K562 (cell line): ENCODE results near the gene ZNF148. TPM values are rescaled to one million over a fixed set of nuclear protein-coding genes. Genes with fewer than 3 reads are reported as not detected.

Source experiments
- ATAC-seq: fragments of 200-7000 bp; cut with Tn5 transposase; 3 replicates; pipeline ENCODE4 v1.9.1; 2020; ENCODE audit warnings: moderate library complexity
- BruUV-seq: library from RNA; stranded (reverse); fragments of 400-500 nt; replicated peaks from 2 replicates; lab custom pipeline; 2021; lab: Mats Ljungman, UMichigan
- CTCF ChIA-PET: fragments of 300-600 bp; formaldehyde crosslinking; extraction: SDS; loops from one replicate; lab custom pipeline; 2021; ENCODE audit warnings: low intra/inter-chr PET ratio; lab: Yijun Ruan, JAX
- POLR2A ChIA-PET: fragments of 300-600, 350-650 bp; sonication (Branson Sonifier 250); formaldehyde crosslinking; extraction: SDS; loops from one replicate; lab custom pipeline; 2021; ENCODE audit warnings: antibody characterized with exemption, inconsistent platforms; lab: Yijun Ruan, JAX
- DNase-seq, 4 experiments: peaks; one replicate each; pipeline versions ENCODE4 v3.0.0 to v3.0.0-alpha.2; 2011 to 2018; ENCODE audit warnings: low spot score in 3 of 4, mixed read lengths in 3 of 4; ENCODE audit errors: extremely low read depth in 1 of 4
- FAIRE-seq: peaks from 2 replicates; lab custom pipeline; 2011; peaks lifted over from hg19 to GRCh38; lab: Jason Lieb, UNC
- H2AFZ ChIP-seq: 2 replicates; pipeline ENCODE4 v1.6.0; 2011; ENCODE audit warnings: low read depth, low read length, control low read depth, inconsistent platforms
- H3K27ac ChIP-seq: fragments of 200-600 bp; 3 replicates; pipeline ENCODE4 v1.8.0; 2011; ENCODE audit warnings: low read depth, mild to moderate bottlenecking, control low read depth, inconsistent platforms, low read length, moderate library complexity, mixed read lengths; ENCODE audit errors: extremely low read depth
- H3K27me3 ChIP-seq, 2 experiments: fragments of 300-600 bp in 1 of 2; 2 replicates in 1 of 2; 3 replicates in 1 of 2; pipeline versions ENCODE4 v1.6.0 to v1.8.0; 2011; ENCODE audit warnings: inconsistent platforms in 2 of 2, low read length in 2 of 2, mild to moderate bottlenecking in 1 of 2, mixed read lengths in 1 of 2, moderate library complexity in 1 of 2; ENCODE audit not compliant: control insufficient read depth in 2 of 2, insufficient read depth in 2 of 2
- H3K36me3 ChIP-seq: fragments of 300-600 bp; 3 replicates; pipeline ENCODE4 v1.8.0; 2011; ENCODE audit warnings: mild to moderate bottlenecking, low read length, inconsistent platforms; ENCODE audit not compliant: control insufficient read depth, insufficient read depth
- H3K4me1 ChIP-seq, 2 experiments: fragments of 200-600 bp in 1 of 2; replicated peaks in 1 of 2; 2 replicates in 1 of 2; 3 replicates in 1 of 2; pipeline versions ENCODE4 v1.5.1 to v1.8.0; 2011; ENCODE audit warnings: inconsistent platforms in 2 of 2, low read length in 2 of 2, mild to moderate bottlenecking in 1 of 2, mixed read lengths in 1 of 2, moderate library complexity in 1 of 2; ENCODE audit not compliant: control insufficient read depth in 2 of 2, insufficient read depth in 2 of 2
- H3K4me2 ChIP-seq: 2 replicates; pipeline ENCODE4 v1.6.1; 2011; ENCODE audit warnings: low read length, control low read depth, inconsistent platforms, mixed read lengths; ENCODE audit not compliant: insufficient read depth
- H3K4me3 ChIP-seq: fragments of 200-600 bp; sonication (generic), shearing (Covaris generic); 2 replicates; pipeline ENCODE4 v1.5.1; 2016; ENCODE audit warnings: control low read depth, inconsistent platforms
- H3K79me2 ChIP-seq: fragments of 200-600 bp; 3 replicates; pipeline ENCODE4 v1.8.0; 2011; ENCODE audit warnings: low read length, inconsistent platforms; ENCODE audit not compliant: control insufficient read depth, insufficient read depth
- H3K9ac ChIP-seq, 2 experiments: 2 replicates each; pipeline versions ENCODE4 v1.6.0 to v1.6.1; 2011; ENCODE audit warnings: low read depth in 2 of 2, low read length in 2 of 2, control low read depth in 1 of 2, inconsistent platforms in 1 of 2, mild to moderate bottlenecking in 1 of 2, mixed read lengths in 1 of 2; ENCODE audit not compliant: insufficient read depth in 1 of 2
- H3K9me1 ChIP-seq: one replicate; pipeline ENCODE4 v1.6.0; 2011; ENCODE audit warnings: inconsistent platforms, mild to moderate bottlenecking, low read length, moderate library complexity; ENCODE audit not compliant: control insufficient read depth, insufficient read depth
- H3K9me3 ChIP-seq: replicated peaks from 2 replicates; pipeline ENCODE4 v1.5.1; 2011; ENCODE audit warnings: low read depth, low read length, inconsistent platforms; ENCODE audit not compliant: control insufficient read depth, insufficient read depth
- H4K20me1 ChIP-seq: replicated peaks from 2 replicates; pipeline ENCODE4 v1.6.1; 2011; ENCODE audit warnings: low read length, inconsistent platforms, mixed read lengths; ENCODE audit not compliant: control insufficient read depth, insufficient read depth
- CBX5 ChIP-seq: IDR thresholded peaks from 2 replicates; pipeline ENCODE4 v1.6.1; 2014; ENCODE audit warnings: low read depth, borderline replicate concordance
- POLR3A ChIP-seq: IDR thresholded peaks from 2 replicates; pipeline ENCODE4 v1.6.1; 2011; ENCODE audit warnings: borderline replicate concordance, mild to moderate bottlenecking, moderate library complexity; ENCODE audit not compliant: insufficient read length, insufficient read depth; ENCODE audit errors: extremely low read depth
- SMAD3 ChIP-seq: fragments of 450-650 bp; formaldehyde crosslinking; conservative IDR thresholded peaks from 2 replicates; pipeline ENCODE4 v1.4.0; 2020; ENCODE audit warnings: mild to moderate bottlenecking
- SRSF7 ChIP-seq: fragments of 200-400 bp; formaldehyde crosslinking; optimal IDR thresholded peaks from 2 replicates; pipeline ENCODE3; 2017; ENCODE audit warnings: mild to moderate bottlenecking, low read depth, low read length
- ZNF146 ChIP-seq: IDR thresholded peaks from one replicate; pipeline ENCODE4 v1.6.1; 2018; ENCODE audit warnings: missing compliant biosample characterization; ENCODE audit not compliant: unreplicated experiment
- ZNF780A ChIP-seq: fragments of 250-450 bp; sonication (Bioruptor Pico); IDR thresholded peaks from 2 replicates; pipeline ENCODE4 v1.5.0; 2021; ENCODE audit warnings: mild to moderate bottlenecking
- WGBS: fragments of 100-300 bp; shearing (Covaris generic); methylation state at CpG from one replicate; pipeline ENCODE4 v1.1.6; 2016; ENCODE audit warnings: low coverage, mixed read lengths; ENCODE audit not compliant: insufficient coverage; ENCODE audit errors: missing lambda C conversion rate; 5-methylcytosine and 5-hydroxymethylcytosine counted together
- in situ Hi-C: fragments of 300-500 bp; cut with MboI; formaldehyde crosslinking; loops from 4 replicates; pipeline ENCODE4 v1.15.0; 2018; ENCODE audit warnings: inconsistent platforms, mixed read lengths
- intact Hi-C: fragments of 100-400 bp; cut with micrococcal nuclease; formaldehyde crosslinking; loops from 2 replicates; pipeline ENCODE4 v1.14.2; 2022
- polyA plus RNA-seq, 8 experiments: library from polyadenylated mRNA; depleted of rRNA in 4 of 8; stranded (reverse) in 5 of 8; unstranded in 3 of 8; fragments of >200 nt; fragmentation: Nextera tagmentation in 2 of 8; fragmentation: Illumina TruSeq in 1 of 8; extraction: Ambion mirVana in 2 of 8; extraction: Trizol in 1 of 8; gene quantifications; 2 replicates each; pipeline versions ENCODE4 v1.2.1 to v1.2.3, GENCODE V29; 2011 to 2014; ENCODE audit warnings: inconsistent platforms in 1 of 8, missing spikeins in 1 of 8
- total RNA-seq, 7 experiments: library from RNA; depleted of rRNA in 6 of 7; stranded (reverse); fragments of >200 nt in 6 of 7; fragmentation: Illumina TruSeq in 2 of 7; extraction: Trizol in 2 of 7; gene quantifications; 2 replicates each; pipeline versions ENCODE4 v1.2.1 to v1.2.3, GENCODE V29; 2011 to 2021; ENCODE audit warnings: low replicate concordance in 1 of 7
- TF ChIP-seq, protein P1 (sequence below): fragments of 450-650 bp; IDR thresholded peaks from 2 replicates; pipeline ENCODE4 v1.6.1; 2016
- TF ChIP-seq, protein P2 (sequence below): fragments of 250-450 bp; sonication (Bioruptor Pico); IDR thresholded peaks from 2 replicates; pipeline ENCODE4 v1.8.0; 2021; ENCODE audit warnings: borderline replicate concordance, mild to moderate bottlenecking, moderate library complexity; ENCODE audit not compliant: poor library complexity, severe bottlenecking
- TF ChIP-seq, protein P3 (sequence below): fragments of 250-450 bp; sonication (Bioruptor Pico); IDR thresholded peaks from 2 replicates; pipeline ENCODE4 v1.5.0; 2021; ENCODE audit warnings: mild to moderate bottlenecking, moderate library complexity
- TF ChIP-seq, protein P4 (sequence below): fragments of 250-450 bp; sonication (Bioruptor Pico); IDR thresholded peaks from 2 replicates; pipeline ENCODE4 v1.5.0; 2021

The ZNF148 gene
- total and polyA plus RNA-seq, 9 of the 15 experiments (the other 6 are each of a cell fraction or from before 2014, with no cell fraction given), result 2.7 to 15.1 (median 8.3) TPM

DNA sequence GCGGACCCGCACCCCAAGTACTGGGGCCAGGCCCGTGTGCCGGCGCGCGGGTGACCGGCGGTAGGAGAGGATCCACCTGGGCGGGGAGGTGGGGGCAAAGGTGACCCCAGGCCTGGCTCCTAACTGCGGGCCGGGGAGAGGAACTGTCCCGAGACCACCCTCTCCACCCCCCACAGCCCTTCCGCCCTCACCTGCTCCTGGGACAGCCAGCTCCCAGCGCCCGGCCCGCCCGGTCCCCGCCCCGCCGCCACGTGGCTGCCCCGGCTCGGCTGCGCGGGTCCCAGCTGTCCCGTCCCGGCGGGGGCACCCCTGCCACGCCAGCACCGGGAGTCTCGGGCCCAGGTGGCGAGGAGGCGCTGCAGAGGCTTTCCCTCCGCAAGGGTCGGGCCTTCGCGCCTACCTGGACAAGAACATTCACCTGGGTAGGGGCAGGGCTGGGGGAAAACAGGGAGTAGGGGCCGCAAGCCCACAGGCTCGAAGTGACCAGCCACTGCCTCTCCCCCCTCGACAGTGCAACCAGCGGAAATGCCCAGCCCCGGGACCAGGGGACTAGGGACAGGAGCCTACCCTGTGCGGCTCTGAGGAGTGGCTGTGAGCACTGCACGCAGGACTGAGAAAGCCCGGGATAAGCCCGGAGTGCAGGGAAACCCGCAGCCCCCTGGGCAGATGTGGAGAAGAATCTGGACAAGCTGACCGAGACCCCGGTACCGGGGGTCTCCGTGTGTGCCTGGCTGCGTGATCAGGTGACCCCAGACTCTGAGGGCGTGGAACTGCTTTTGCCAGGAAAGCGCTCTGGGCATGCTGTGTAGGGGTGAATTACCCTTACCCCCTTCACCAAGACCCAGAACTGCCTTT is 162.4 kb downstream of the ZNF148 start, which contains the start of gene SLC12A8:
TSS of gene SLC12A8 (minus strand) at position 240 of the 855 bp plus-strand sequence. CDS start 1,399 bp downstream, outside the sequence.
- no peak for ATAC-seq
- H3K9ac ChIP-seq, result no peak within 1 kb of the TSS
- H3K4me2 ChIP-seq, result no peak within 1 kb of the TSS
- no TSS peak for BruUV-seq
- H3K27me3 ChIP-seq, result peaks cover 0 to 6% of the 10 kb centered on the region in 2 experiments; a peak in 1 of 5 replicates
- H3K36me3 ChIP-seq, result no peaks in the 10 kb centered on the region
- intact Hi-C loops, result no loop called here
- no peaks in the 10 kb centered on the region for H3K9me3 ChIP-seq
- no peaks in the 10 kb centered on the region for H3K9me1 ChIP-seq
- H3K4me3 ChIP-seq, result no peak within 1 kb of the TSS
- no peak for FAIRE-seq
- TF ChIP-seq POLR3A, result no peak
- TF ChIP-seq ZNF146 (CRISPR knock-in tag), result no peak
- TF ChIP-seq CBX5, result no peak
- TF ChIP-seq, protein P1, sequence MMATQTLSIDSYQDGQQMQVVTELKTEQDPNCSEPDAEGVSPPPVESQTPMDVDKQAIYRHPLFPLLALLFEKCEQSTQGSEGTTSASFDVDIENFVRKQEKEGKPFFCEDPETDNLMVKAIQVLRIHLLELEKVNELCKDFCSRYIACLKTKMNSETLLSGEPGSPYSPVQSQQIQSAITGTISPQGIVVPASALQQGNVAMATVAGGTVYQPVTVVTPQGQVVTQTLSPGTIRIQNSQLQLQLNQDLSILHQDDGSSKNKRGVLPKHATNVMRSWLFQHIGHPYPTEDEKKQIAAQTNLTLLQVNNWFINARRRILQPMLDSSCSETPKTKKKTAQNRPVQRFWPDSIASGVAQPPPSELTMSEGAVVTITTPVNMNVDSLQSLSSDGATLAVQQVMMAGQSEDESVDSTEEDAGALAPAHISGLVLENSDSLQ, result no peak
- TF ChIP-seq, protein P2, sequence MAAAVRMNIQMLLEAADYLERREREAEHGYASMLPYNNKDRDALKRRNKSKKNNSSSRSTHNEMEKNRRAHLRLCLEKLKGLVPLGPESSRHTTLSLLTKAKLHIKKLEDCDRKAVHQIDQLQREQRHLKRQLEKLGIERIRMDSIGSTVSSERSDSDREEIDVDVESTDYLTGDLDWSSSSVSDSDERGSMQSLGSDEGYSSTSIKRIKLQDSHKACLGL (CRISPR knock-in tag), result no peak
- TF ChIP-seq, protein P3, sequence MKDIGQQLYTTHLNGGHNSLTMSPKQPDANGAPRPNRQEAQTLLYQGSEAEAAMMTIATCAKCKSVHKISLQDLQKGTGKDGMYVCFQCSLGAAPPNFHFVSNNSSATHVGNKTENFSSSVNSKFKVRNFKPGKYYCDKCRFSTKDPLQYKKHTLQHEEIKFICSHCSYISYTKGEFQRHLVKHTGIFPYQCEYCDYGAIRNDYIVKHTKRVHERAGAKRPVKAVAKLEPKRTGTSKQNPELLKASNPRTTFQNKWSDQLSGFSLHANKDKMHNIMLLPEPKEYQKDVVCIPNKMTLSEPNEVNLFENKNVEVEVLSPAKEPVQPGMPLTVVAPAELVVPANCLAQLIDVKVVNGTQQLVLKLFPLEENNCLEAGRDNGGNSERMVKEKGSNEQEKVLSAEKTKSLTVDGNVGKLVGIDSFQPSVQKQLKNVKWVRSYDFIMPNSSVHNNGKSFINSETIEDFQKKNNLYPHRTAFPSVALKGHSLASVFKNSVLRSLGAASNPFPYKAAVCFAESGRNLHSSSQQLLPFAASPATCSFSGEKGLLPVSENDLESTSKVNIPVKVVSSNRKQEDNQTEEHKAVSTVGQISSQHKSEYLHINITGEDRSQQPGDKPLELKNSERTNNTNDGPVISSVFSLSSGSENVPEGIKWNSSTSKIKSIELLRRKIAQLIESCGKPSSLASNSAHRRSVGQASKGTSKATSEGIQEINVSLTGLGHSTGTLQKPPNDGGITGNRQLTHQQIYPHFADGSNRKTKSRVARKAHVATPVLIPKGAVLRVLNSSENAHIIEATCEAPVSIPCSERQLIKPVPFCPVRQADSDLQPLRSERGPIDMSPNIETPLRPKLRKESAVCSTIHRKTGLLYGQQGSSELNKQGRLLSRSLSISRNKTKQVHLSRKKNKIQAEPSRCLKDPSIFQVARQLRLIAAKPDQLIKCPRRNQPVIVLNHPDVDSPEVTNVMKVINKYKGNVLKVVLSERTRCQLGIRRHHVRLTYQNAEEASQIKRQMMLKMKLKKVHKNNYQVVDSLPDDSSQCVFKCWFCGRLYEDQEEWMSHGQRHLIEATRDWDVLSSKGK (CRISPR knock-in tag), result no peak
- no peak for TF ChIP-seq SMAD3
- TF ChIP-seq, protein P4, sequence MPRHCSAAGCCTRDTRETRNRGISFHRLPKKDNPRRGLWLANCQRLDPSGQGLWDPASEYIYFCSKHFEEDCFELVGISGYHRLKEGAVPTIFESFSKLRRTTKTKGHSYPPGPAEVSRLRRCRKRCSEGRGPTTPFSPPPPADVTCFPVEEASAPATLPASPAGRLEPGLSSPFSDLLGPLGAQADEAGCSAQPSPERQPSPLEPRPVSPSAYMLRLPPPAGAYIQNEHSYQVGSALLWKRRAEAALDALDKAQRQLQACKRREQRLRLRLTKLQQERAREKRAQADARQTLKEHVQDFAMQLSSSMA (CRISPR knock-in tag), result no peak
- no peak for TF ChIP-seq SRSF7
- TF ChIP-seq ZNF780A, result no peak
- H3K79me2 ChIP-seq, result no peaks in the 10 kb centered on the region
- POLR2A ChIA-PET, result no interaction called here
- peaks cover 0 to 9% of the 10 kb centered on the region in 2 experiments; a peak in 2 of 5 replicates for H3K4me1 ChIP-seq
- H2AFZ ChIP-seq, result no peak within 1 kb of the TSS
- no peak for DNase-seq
- no peak within 1 kb of the TSS for H3K27ac ChIP-seq
- H4K20me1 ChIP-seq, result no peaks in the 10 kb centered on the region
- CTCF ChIA-PET, result no interaction called here
- in situ Hi-C loops, result no loop called here
- 30% methylated on average over 8 of the region's 55 CpGs for WGBS
